ENCODE results near the gene GAB3. TPM values are rescaled to one million over a fixed set of nuclear protein-coding genes. Genes with fewer than 3 reads are reported as not detected.

The GAB3 gene
- total RNA-seq, 1 experiment from 2014 or later: 0.72 TPM

DNA sequence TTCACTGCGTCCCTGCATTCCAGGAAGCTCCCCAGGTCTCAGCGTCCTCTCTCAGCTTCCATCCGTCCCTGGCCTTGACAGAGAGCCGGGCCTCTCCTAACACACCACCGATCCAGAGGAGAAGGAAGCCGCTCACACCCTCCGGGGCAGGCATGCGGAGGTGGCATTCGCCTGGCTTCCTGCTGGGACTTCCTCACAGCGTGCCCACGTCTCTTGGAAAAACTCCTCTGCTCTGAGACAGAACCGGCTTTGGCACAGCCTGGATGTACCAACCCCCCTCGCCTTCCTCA lies 100.7 kb downstream of the GAB3 start:
- H3K4me1 Mint-ChIP-seq: no peaks in the 10 kb centered on the region
- no peak overlapping the region for H3K27ac Mint-ChIP-seq
- no peak overlapping the region for H3K4me3 Mint-ChIP-seq
- H3K9me3 Mint-ChIP-seq: no peaks in the 10 kb centered on the region
- no peaks in the 10 kb centered on the region for H3K36me3 Mint-ChIP-seq
- POLR2A ChIA-PET: no interaction called here
- DNase-seq (ENCODE audit: low spot score): no peak
- no peak for ATAC-seq
- no peaks in the 10 kb centered on the region for H3K27me3 Mint-ChIP-seq (ENCODE audit: low read depth)
- TF ChIP-seq MXD4 (CRISPR knock-in tag; IDR thresholded peaks at IDR 0.05; ENCODE audit: borderline replicate concordance) (no peak), SOX15 (CRISPR knock-in tag; IDR thresholded peaks at IDR 0.05) (no peak), TP53 (CRISPR knock-in tag; IDR thresholded peaks at IDR 0.05) (no peak), NR3C1 (CRISPR knock-in tag; conservative IDR thresholded peaks at IDR 0.05; ENCODE audit: low read depth) (no peak), ZMAT4 (CRISPR knock-in tag; IDR thresholded peaks at IDR 0.05) (no peak), JUN (CRISPR knock-in tag; IDR thresholded peaks at IDR 0.05) (no peak), ZNF317 (CRISPR knock-in tag; IDR thresholded peaks at IDR 0.05; ENCODE audit: borderline replicate concordance, low read depth) (no peak), ZNF281 (CRISPR knock-in tag; IDR thresholded peaks at IDR 0.05) (no peak), ARID4B (CRISPR knock-in tag; IDR thresholded peaks at IDR 0.05; ENCODE audit: borderline replicate concordance) (no peak), EMX1 (CRISPR knock-in tag; IDR thresholded peaks at IDR 0.05) (no peak), SMAD3 (CRISPR knock-in tag; IDR thresholded peaks at IDR 0.05; ENCODE audit: borderline replicate concordance) (no peak), ZNF232 (CRISPR knock-in tag; IDR thresholded peaks at IDR 0.05) (no peak)
- TF ChIP-seq, protein P1, sequence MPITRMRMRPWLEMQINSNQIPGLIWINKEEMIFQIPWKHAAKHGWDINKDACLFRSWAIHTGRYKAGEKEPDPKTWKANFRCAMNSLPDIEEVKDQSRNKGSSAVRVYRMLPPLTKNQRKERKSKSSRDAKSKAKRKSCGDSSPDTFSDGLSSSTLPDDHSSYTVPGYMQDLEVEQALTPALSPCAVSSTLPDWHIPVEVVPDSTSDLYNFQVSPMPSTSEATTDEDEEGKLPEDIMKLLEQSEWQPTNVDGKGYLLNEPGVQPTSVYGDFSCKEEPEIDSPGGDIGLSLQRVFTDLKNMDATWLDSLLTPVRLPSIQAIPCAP (CRISPR knock-in tag; IDR thresholded peaks at IDR 0.05): no peak
- CTCF ChIA-PET: interaction anchor here (1.2 kb wide), 1 partner anchor 99 kb away, joined by 4 read pairs; no protein-coding TSS in a partner anchor

DNA sequence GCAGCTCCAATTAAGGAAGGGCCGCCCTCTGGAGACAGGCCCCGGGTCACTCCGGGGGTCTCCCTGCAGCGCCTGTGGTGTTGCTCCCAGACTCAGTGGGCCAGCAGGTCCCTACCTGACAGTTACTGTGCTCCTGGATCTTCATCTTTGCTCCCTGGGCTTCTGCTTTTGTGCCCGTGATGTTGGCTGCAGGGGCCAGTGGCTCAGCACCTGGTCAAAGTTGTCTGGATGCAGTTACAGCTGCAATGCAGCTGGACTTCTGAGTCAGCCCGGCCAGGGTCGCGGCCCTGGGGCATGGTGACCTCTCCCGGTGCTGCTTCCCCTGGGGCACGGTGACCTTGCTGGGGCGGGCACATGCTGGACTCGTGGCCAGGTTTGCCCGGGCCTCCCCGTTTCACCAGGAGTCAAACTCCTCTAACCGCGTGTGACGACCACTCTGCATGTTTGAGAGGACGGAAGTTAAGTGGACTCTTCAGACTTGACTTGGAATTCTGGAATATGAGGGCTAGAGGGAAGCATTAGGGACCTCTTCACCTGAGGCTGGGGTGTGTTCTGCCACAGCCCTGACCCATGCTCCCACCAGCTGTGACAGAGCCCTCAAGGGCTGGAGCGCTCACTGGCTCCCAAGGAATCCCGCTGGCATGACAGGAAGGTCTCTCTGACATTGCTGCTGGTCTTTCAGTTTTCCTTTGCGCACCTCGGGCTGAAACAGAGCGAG lies 101.2 kb downstream of the GAB3 start:
- POLR2A ChIA-PET: no interaction called here
- H3K36me3 Mint-ChIP-seq: no peaks in the 10 kb centered on the region
- no peak overlapping the region for H3K4me3 Mint-ChIP-seq
- no peak overlapping the region for H3K27ac Mint-ChIP-seq
- ATAC-seq (no peak), DNase-seq (ENCODE audit: low spot score) (no peak)
- CTCF ChIA-PET: interaction anchor here (1.2 kb wide), 1 partner anchor 99 kb away, joined by 4 read pairs; no protein-coding TSS in a partner anchor
- no peaks in the 10 kb centered on the region for H3K9me3 Mint-ChIP-seq
- no peaks in the 10 kb centered on the region for H3K4me1 Mint-ChIP-seq
- no peaks in the 10 kb centered on the region for H3K27me3 Mint-ChIP-seq (ENCODE audit: low read depth)
- TF ChIP-seq OVOL2 (CRISPR knock-in tag; IDR thresholded peaks at IDR 0.05; ENCODE audit: borderline replicate concordance) (no peak), CTCF (IDR thresholded peaks at IDR 0.05) (no peak), JAZF1 (CRISPR knock-in tag; IDR thresholded peaks at IDR 0.05) (no peak), FOXP1 (CRISPR knock-in tag; IDR thresholded peaks at IDR 0.05; ENCODE audit: borderline replicate concordance) (no peak), FOXP4 (CRISPR knock-in tag; IDR thresholded peaks at IDR 0.05) (no peak)
- TF ChIP-seq, protein P2, sequence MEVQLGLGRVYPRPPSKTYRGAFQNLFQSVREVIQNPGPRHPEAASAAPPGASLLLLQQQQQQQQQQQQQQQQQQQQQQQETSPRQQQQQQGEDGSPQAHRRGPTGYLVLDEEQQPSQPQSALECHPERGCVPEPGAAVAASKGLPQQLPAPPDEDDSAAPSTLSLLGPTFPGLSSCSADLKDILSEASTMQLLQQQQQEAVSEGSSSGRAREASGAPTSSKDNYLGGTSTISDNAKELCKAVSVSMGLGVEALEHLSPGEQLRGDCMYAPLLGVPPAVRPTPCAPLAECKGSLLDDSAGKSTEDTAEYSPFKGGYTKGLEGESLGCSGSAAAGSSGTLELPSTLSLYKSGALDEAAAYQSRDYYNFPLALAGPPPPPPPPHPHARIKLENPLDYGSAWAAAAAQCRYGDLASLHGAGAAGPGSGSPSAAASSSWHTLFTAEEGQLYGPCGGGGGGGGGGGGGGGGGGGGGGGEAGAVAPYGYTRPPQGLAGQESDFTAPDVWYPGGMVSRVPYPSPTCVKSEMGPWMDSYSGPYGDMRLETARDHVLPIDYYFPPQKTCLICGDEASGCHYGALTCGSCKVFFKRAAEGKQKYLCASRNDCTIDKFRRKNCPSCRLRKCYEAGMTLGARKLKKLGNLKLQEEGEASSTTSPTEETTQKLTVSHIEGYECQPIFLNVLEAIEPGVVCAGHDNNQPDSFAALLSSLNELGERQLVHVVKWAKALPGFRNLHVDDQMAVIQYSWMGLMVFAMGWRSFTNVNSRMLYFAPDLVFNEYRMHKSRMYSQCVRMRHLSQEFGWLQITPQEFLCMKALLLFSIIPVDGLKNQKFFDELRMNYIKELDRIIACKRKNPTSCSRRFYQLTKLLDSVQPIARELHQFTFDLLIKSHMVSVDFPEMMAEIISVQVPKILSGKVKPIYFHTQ (CRISPR knock-in tag; IDR thresholded peaks at IDR 0.05): no peak

Data from WTC11 (cell line).